Posterior vena cava (tissue), 2 donors: ENCODE data around the gene ADNP. TPM values are rescaled to one million over a fixed set of nuclear protein-coding genes. Genes with fewer than 3 reads are reported as not detected.

Experiments
- DNase-seq: peaks from one replicate; pipeline ENCODE4 v3.0.0-alpha.2; 2020; ENCODE audit warnings: low spot score
- intact Hi-C, 2 donors: fragments of 100-400 bp; cut with DNase I; formaldehyde crosslinking; loops; one replicate each; pipeline versions ENCODE4 v1.14.1 to v1.14.2; 2022 to 2023
- total RNA-seq, 2 donors: library from RNA; stranded (reverse); fragmentation: NEBNext Ultra II Directional; extraction: Animal tissue kit (Norgen Biotek cat#: 25700); gene quantifications; one replicate each; pipeline ENCODE4 v1.2.1, GENCODE V29; 2021
- donor health status: DM: yes; HTN: yes; CAD: no.
- donor health status: DM: yes; HTN: yes; CAD: no.

ADNP gene
- total RNA-seq, 2 donors from 2014 or later, result 42.2 to 48.1 TPM

DNA sequence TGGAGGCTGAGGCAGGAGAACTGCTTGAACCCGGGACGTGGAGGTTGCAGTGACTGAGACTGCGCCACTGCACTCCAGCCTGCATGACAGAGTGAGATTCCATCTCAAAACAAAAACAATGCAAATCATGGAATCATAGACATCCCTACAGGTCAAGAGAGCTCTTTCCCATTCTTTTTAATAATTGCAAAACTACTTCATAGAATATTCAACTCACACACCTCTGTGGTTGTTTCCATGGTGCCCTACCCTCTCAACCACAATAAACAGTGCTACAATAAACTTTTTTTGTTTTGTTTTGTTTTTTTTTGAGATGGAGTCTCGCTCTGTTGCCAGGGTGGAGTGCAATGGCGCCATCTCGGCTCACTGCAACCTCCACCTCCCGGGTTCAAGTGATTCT, 11.8 kb upstream of the ADNP start:
- no peak for DNase-seq
- intact Hi-C loops, result no loop called here

DNA sequence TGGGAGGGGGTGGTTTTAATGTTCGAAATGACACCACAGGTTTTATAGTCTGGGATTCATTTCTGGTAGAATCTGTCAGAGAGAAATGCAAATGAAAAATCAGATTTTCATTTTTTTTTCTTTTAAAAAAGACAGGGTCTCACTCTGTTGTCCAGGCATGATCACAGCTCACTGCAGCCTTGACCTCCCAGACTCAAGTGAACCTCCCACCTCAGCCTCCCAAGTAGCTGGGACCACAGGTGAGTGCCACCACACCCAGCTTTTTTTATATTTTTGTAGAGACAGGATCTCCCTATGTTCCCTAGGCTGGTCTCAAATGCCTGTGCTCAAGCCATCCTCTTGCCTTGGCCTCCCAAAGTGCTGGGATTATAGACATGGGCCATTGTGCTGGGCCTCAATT, 2.4 kb upstream of the ADNP start:
- intact Hi-C loops, result no loop called here
- no peak for DNase-seq

DNA sequence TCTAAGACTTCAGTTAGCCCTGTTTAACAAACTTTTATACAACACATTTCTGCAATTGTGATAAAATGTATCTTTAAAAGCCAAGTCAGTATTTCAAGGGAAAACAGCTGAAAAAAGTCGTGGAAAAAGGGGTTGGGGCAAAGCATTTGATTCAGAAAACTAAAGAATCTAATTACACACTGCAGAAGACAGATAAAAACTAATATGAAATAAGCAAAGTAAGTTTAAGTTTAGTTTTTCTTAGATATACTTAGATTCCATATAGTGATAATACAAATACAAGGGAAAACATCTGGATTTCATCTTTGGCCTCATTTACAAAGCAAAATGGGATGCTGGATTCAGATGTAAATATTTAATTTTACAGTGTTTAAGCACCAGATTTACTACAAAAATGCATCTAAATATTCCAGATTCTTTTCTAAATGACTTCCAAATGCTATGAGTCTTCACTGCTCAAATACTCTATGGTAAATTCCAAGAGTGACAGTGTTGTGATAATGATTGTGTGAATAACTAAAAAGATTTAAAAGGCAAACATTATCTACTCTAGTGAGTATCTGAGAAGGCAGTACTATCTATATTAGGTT, 1.5 kb upstream of the ADNP start:
- DNase-seq, result no peak
- intact Hi-C loops, result no loop called here

DNA sequence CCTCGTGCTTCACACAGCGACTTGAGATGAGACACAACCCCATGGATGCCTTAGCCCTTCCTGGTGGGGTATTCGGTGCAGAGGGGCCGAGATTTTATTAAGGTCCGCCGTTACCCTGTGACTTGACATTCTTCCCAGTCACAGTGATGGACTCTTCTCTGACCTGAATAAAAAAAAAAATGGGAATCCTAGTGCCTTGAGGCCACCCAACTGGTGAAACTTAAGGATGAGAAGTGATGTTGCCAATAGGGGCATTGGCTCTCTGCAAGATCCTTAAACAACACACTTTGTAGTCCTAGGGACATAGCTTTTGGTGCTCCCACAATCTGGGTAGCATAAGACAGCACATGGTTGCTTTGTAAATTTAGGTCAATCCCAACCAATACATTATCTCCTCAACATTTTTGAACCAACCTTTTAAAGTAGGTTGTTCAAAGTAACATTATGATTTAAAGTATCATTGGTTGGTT, 814 bp upstream of the ADNP start:
- intact Hi-C loops, result no loop called here
- DNase-seq, result no peak

DNA sequence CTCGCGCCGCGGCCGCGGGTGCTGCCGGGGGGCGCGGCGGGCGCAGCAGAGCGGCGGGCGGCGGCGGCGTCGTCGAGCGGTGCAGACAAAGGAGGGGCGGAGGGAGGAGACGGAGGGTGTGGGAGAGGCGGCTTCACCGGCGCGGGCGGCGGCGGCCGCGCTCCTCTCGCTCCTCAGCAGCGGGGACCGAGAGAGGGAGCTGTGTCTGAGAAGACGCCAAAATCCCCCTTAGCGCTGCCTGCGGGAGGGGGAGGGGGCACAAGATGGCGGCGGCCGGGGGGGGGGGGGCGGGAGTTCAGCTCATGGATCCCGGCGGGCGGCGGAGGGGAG, 296 bp downstream of the ADNP start:
- intact Hi-C loops, result no loop called here
- DNase-seq, result no peak

DNA sequence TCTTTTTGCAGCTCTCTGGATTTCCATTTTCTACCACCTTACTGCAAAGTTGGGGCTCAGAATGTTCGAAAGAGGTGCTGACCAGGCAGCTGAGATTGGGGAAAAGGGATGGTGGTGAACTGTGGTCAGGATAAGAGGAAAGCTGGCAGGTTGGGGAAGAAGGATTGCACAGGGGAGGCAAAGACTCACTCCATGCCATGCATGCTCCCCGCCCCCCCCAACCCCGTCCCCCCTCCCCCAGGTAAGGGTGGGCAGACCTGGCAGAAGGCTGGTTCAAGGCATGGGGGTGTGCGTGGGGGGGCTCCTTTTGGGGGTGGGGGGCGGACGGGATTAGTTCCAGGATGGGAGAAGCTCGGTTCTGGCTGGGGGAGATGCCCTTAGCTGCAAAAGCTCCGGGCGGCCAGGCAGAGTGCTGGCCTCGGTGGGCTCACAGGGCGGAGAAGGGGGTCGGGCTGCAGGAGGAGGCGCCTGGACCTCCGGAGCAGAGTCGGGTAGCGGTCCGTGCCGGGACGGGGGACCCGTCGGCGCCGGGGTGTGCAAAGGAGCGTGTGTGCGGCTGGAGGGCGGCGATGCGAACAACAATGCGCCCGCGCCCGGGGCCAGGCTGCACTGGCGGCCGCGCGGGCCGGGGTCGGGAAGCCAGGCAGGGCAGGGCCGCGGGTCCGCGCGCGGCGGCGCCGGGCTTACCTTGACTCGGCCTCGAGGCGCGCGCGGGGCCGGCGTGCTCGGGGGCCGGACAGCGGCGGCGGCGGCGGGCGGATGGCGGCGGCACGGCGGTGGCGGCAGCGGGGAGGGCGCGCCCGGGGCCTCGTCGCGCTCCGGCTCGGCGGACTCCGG, 880 bp downstream of the ADNP start:
- intact Hi-C loops, result no loop called here
- no peak for DNase-seq

DNA sequence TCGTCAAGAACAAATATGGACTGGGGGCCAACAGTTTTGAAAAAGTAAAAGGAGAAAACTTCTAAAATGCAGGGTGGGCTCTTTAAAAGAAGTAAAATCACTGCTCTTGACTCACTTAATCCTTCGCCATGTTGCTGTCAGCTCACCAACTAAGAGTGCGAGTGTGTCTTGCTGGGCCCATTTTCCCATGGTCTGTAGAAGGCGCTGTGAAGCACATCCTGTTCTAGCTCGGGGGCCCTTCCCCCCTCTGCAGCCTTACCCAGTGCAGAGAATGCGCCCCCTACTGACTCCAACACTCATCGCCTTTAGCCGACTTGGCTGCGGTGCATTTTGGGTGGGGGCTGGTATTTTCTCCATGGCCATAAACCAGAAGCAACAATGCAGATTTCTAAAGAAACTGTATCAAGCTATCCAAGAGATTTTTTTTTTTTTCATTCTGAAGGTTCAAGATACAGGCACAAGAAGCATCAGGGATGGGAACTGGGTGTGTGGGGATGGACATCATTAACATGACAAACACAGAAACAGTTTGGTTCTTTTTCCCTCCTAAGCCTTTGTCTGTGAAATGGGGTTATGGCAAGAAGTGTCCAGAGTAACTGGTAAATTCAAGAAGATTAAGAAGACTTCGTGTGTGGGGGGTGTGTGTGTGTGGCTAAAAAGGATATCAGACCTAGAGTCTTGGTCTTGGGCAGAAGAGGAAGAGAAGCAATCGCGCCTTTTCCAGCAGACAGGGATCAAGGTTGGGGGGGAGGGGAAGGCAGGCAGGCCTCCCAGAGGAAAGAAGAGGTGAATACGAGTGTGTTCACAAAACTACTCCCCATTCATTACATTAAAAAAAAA, 1.7 kb downstream of the ADNP start:
- DNase-seq, result peak; percentile 96
- intact Hi-C loops, result no loop called here

DNA sequence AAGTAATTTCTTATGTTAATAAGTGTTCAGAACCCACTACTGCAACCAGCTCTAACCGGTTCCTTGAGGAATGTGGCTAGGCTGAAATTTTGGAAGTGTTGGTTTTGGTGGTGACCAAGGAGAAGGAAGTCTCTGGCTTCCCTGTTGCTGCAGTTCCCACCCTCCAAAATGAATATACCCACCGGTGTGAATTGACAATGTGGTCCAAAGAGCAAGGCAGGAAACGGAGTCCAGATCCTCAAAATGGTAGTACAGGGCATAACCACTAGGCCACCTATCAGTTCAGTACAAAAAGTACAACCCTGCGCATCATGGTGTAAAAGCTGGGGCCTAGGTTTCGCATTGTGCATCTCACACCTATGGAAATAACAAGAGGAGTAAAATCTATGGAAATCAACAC, 2.8 kb downstream of the ADNP start:
- DNase-seq, result no peak
- intact Hi-C loops, result no loop called here

DNA sequence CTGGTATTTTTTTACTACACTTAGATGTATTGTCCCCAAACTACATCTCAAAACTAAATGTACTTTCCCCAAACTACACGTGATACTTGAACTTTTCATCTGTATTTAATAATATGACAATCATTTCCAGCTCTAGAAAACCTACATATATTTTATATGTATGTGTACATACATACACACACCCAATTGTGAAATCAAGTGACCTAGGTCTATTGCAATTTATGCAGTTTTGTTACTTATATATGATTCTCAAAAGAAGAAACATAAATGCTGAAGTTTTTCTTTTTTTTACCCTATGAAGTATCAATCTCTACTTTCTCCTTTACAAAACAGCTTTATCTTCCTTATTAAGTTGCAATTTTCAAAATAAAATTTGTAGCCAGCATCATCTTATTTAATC, 4.7 kb downstream of the ADNP start:
- intact Hi-C loops, result no loop called here

DNA sequence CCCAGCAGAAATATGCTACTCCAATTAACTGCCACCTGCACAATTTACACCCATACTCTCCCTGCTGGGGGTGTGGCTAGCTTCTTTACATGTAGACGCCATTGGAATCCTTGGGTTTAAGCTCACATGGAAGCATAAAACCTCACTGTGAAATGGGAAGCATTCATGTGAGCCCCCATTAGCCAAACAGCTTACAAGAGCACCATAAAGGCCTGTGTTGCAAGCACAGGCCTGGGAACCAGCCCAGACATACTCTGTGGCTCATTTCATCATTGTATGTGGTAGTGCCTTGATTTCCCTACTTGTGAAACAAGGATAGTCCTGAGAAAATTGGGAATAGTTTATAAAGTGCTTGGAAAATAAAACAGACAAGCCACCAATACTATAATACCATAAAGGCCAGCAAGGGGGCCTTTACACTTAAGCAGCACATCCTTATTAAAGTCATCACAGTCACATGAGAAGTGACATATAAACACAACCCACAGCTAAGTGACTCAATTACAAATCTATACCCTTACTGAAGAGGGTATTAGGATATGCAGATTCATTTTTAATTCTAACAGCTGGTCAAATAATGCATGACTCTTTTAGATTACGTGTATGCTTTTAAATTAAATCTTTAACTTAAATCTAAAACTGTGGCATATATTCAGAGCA, 6.8 kb downstream of the ADNP start:
- intact Hi-C loops, result loop anchor here in 1 of 2 donors (5.0 kb wide), 1 partner anchor 132 kb away; no protein-coding TSS in a partner anchor
- DNase-seq, result no peak

More for the DNA sequence above, 4.7 kb downstream of the ADNP start:
- no peak for DNase-seq

DNA sequence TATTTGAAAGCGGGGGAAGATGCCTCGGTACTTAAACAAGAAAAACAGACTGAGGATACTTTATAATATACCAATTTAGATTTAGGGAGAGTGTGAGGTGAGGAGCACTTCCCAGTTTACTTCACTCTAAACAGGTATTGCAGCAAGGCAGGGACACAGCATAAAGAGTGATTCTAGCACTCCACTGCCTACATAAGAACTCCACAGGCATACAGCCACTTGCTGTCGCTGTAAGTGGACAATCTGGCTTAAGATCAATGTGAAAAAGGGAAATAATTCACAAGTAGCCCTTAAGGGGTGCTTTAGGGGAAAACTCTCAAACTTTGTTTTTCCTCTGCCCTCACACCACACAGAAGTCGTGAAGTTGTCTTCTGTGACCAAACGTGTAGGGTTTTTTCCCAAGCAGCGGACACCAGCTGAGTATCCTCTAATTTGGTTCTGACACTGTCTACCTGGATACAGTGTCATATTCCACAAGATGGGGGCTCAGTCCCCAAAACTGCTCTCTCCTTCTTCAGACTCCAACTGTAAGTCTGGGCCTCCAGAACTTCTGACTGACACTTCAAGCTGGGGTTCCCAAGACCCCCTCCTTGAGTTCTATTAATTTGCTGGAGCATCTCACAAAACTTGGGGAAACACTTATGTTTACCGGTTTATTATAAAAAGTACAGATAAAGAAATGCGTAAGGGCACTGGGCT, 9.3 kb downstream of the ADNP start:
- DNase-seq, result no peak
- intact Hi-C loops, result loop anchor here in 1 of 2 donors (5.0 kb wide), 1 partner anchor 130 kb away; no protein-coding TSS in a partner anchor

DNA sequence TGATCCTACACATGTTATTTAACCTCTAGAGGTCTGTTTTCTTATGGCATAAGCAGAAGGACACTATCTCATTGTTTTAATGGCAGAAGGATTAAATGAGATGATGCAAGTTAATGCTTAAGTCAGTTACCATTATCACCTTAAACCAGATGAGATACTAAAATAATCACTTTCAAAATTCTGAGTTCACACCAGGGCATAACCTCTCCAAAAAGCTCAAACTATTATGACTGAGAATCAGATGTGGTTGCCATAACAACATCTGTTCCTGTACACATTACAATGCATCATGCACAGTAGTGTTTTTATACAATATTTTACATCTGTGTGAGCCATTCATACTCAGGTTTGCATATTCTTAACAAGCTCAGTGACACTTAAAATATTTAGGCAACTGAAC, 10.2 kb downstream of the ADNP start:
- intact Hi-C loops, result loop anchor here in 1 of 2 donors (5.0 kb wide), 1 partner anchor 129 kb away; no protein-coding TSS in a partner anchor
- DNase-seq, result no peak

DNA sequence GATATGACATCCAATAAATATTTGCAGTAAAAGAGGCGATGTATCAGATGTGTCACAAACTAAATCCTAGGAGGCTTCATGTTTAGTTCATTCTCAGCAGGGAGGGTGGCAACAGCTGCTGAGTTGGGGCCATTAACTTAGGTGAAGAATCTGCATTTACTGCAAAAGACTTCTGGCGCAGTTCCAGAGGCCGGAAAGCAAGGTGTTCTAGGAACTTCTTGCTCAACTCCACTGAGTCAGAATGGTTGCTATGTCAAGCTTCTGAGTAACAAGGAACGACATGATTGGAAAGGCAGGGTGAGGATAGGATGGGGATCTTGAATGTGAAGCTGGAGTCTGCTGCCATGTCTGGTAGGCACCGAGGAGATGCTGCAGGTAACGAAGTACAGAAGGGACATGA, 11.7 kb downstream of the ADNP start:
- intact Hi-C loops, result no loop called here
- no peak for DNase-seq

DNA sequence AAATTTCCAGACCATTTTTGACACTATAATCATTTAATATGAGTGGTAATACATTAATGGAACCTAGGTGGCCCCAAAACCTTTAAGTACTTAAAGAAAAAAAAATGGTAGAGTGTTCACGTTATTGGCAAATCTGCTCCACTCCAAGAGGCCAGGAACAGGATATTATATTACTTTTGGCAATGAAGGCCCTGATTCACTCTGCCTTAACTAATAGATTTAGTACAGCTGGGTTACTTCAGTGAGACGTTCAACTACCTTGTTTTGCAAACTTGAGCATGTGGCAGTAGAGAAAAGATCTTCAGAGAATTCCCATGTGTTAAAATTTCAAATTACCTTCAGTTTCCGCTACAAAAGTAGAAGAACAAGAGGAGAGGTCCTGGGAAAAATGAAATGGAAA, 12.8 kb downstream of the ADNP start:
- no peak for DNase-seq
- intact Hi-C loops, result no loop called here

DNA sequence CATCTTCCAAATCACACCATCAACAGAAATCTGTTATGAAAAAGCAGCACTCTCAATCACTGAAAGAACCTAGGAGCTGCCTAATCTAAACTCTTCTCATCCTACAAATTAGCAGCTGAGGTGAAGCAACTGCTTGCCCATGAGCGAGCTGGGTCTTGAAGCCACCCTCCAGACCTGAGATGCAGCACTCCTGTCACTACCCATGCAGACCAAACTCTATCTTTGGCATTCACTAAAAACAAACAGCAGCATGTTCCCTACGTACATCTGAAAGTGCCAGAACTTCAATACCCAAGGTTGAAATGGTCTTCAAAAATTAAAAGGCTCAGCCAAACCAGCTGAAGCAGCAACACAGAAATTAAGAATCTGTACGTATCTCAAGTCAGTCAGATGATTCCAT, 14.3 kb downstream of the ADNP start:
- intact Hi-C loops, result no loop called here
- no peak for DNase-seq

DNA sequence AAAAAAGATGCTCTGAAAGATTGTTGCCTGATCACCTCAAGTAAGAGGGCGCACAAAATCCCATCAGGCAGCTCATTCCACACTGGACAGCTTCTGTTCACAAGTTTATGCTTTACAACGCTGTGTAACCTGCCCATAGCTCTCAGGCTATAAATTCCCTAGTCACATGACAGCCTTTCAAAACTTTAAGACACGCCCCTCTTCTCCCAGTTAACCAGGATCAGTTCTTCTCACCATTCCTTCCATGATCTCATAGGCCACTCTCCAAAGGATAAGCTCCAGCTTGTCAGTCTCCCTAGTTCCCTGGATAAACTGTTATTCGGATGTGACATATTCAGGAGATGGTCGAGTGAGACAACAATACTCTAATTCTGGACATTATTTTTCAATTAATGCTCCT, 15.0 kb downstream of the ADNP start:
- DNase-seq, result no peak
- intact Hi-C loops, result no loop called here

DNA sequence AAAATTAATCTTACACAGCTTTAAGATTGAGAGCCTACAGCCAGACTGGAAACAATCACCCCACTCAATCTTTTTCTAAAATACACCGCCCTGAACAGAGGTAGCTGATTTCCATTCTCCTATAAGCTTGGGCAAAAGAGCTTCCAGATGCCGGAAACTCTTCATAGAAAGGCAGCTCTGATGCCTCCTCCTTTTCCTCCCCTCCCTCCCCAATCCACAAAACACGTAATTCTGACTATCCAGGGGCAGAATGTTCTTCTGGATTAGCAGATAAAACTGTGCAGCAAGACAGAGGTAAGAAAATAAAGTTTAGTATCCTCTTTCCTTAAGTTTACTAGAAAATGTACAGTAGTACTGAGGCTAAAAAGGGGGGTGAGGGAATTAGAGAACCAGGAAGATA, 15.8 kb downstream of the ADNP start:
- intact Hi-C loops, result no loop called here
- no peak for DNase-seq

DNA sequence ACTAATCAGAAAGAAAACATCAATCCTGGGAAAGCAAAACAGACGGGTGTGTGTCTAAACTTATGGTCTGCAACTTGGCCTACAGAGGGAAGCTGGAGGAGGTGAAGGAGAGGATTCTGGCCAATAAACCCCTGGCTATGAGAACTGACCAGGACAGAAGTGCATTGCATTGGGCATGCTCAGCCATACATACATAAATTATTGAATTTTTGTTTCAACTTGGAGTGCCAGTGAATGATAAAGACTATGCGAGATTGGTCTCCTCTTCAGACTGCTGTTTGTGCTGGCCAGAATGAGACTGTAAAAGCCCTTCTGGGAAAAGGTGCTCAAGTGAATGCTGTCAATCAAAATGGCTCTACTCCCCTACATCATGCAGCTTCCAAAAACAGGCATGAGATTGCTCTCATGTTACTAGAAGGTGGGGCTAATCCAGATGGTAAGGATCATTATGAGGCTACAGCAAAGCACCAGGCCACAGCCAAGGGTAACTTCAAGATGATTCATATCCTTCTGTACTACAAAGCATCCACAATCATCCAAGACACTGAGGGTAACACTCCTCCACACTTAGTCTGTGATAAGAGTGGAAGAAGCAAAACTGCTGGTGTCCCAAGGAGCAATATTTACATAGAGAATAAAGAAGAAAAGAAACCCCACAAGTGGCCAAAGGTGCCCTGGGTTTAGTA, 17.4 kb downstream of the ADNP start:
- no peak for DNase-seq
- intact Hi-C loops, result no loop called here

DNA sequence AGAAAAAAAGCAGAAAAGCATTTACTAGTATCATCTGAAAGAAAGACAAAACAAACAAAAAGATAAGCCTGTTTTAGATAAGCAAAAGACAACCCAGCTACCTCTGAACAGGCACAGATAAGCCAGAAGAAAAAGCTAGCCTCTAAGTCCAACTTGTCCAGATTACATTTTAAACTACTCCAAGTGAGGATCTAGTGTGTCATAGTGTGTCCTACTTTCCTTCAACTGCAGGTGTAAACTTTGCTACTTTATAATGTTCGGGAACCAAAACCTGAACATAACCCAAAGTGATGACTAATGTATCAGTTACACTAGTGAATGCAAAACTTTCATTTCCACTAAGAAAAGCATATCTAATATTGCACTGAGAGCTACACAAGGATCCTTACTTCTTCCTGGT, 19.5 kb downstream of the ADNP start:
- DNase-seq, result no peak
- intact Hi-C loops, result no loop called here
